GM12872 (cell line): ENCODE results near the gene CASK.

Source experiments
- CTCF ChIP-seq: IDR thresholded peaks from 3 replicates; pipeline ENCODE4 v1.5.1; 2011; ENCODE audit warnings: low read depth, mild to moderate bottlenecking, low read length, moderate library complexity; ENCODE audit not compliant: insufficient read depth

The CASK gene

GRCh38 chrX:41526271-41526670 is 397.1 kb downstream of the CASK start:
- TF ChIP-seq CTCF: no peak

GRCh38 chrX:41522671-41523070 is 400.7 kb downstream of the CASK start:
- TF ChIP-seq CTCF: no peak

- no peak for TF ChIP-seq CTCF
Observed at GRCh38 chrX:41522081-41522480, 401.3 kb downstream of the CASK start.

DNA sequence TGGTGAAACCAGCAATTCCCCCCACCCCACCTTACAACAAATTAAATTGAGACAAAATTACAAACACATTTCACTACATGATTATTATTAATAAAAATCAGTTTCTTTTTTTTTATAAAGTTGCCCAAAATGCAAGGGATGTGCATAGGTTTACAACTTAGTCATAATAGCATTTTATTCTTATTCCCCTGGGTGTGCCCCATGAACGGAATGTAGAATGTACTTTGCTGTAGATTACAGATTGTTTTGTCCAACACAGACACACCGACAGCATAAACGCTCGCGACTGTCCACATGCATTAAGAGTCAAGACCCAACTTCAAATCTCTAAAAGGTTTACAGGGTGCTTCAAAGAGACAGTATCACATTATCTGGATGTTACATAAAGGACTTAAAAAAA is 403.9 kb downstream of the CASK start:
- TF ChIP-seq CTCF: no peak

GRCh38 chrX:41518841-41519220 is 404.5 kb downstream of the CASK start:
- no peak for TF ChIP-seq CTCF

DNA sequence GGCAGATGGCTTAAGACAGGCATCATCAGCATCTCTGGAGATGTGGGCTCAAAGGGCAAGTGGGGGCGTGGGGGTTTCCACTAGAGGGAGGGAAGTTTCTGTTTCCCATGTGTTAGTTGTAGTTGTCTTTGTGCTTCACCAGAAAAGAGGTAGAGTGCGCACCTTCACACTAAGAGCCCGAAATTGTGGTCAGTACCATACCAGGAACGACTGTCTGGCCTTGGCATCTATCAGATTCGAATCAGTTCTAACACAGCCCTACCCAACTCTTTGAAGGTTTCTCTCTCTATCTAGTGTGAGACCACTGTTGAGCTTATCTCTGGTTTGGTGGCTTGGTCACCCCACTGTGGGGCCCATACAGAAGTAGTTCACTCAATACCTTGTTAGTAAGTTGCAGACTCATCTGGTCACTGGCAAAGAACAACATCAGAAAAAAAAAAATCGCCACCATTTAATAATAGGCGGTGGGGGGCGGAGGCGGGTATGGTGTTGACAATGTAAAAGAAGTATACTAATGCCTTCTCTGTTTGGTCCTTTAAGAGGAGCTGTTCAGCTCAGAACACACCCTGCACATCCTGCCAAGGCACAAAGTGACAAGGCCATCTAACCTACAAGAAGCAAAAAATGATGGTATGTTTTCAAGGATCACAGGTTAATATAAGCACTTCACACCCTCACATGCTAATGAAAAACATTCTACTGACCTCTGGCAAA is 405.1 kb downstream of the CASK start:
- no peak for TF ChIP-seq CTCF

DNA sequence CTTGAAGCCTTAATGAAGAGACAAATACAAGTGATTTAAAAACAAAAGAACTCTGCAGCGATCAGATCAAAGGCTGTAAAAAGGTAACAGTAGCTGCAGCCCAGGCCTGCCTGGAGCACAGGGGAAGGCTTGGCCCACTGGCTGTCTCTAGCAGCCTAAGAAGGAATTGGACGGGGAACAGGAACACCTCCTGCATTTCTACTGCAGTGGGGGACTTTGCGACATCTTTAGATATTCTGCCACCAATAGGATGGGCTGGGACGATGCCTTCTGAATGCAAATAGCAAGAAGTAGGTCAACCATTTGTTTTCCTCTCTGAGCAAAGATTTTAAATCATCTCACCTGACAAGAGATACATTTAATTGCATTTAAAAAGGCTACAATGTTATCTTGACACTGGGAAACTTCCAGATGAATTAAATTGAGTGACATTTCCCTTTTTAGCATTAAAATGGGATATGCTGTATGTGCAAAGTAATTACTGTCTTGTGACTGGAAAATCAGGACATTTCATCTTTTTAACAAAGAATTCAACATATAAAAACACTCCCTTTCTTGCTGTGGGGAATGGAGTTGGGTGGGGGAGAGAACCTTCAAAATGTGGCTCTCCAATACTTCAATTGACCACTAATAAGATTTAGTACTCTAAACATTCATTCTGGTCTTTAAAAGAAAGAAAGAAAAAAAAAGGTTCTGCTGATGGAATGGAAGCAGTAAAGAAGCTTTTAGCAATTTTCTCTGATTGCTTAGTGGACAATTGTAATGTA is 406.2 kb downstream of the CASK start:
- no peak for TF ChIP-seq CTCF
